ENCODE measurements around the gene WNT3. TPM values are rescaled to one million over a fixed set of nuclear protein-coding genes. Genes with fewer than 3 reads are reported as not detected.
"Not testable (repeated sequence)": the region's sequence is repeated elsewhere in the genome, so short reads cannot be mapped to it uniquely, and the experiment has no call there.

Gene WNT3
- total and polyA plus RNA-seq, 2 experiments from 2014 or later = 6.1 to 7.3 TPM

DNA sequence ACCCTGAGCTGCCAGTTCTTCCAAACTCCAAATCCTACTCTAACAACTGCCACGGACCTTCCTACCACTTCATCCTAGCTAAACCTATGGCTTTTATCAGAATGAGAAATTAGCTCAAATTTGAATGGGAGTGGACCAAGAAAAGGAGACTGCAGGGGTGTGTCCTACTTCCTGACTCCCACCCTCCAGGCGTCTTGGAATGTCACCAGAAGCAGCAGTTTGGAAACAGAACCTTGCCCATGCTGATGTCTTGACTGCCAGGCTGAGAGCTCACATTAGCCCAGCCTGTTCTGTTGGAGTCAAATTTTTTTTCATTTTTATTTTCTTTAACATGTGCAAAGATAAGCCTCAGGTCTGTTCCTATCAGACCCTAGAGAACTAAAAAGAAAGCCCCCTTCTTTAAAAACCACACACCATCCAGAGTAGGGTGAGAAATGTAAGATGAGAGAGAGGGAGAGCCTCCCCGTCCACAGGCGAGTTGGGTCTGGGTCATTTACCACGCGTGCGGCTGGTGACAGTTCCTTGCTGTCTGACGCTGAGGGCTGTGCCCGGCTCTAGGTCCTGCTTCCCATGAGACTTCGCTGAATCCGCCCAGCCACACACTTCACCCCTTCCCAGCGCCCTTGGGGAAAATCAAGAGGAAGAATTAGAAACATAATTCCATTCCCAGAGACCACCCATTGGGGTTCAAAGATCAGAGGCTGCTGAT is 54.3 kb downstream of the WNT3 start:
- Histone ChIP-seq H3K9me3 (ENCODE audit: low read depth) (no peaks in the 10 kb centered on the region), H3K4me1 (ENCODE audit: insufficient read depth) (no peaks in the 10 kb centered on the region), H2AFZ (no peak overlapping the region), H3K4me3 (no peak overlapping the region), H3K79me2 (no peaks in the 10 kb centered on the region), H3K36me3 (replicated peaks; ENCODE audit: insufficient read depth, low read depth) (no peaks in the 10 kb centered on the region), H3K4me2 (no peak overlapping the region), H3K27me3 (no peaks in the 10 kb centered on the region), H3K9me2 (replicated peaks; ENCODE audit: insufficient read depth) (no peaks in the 10 kb centered on the region), H4K20me1 (ENCODE audit: insufficient read depth, poor library complexity, severe bottlenecking) (no peaks in the 10 kb centered on the region), H3K27ac (no peak overlapping the region)
- TF ChIP-seq EZH2phosphoT487 (IDR thresholded peaks at IDR 0.05; ENCODE audit: low read depth, severe bottlenecking, unreplicated experiment) = no peak
- DNase-seq (ENCODE audit: low spot score) = no peak
- WGBS (ENCODE audit: low lambda C conversion rate, missing lambda C conversion rate) = 90% methylated on average over 12 of the region's 12 CpGs

DNA sequence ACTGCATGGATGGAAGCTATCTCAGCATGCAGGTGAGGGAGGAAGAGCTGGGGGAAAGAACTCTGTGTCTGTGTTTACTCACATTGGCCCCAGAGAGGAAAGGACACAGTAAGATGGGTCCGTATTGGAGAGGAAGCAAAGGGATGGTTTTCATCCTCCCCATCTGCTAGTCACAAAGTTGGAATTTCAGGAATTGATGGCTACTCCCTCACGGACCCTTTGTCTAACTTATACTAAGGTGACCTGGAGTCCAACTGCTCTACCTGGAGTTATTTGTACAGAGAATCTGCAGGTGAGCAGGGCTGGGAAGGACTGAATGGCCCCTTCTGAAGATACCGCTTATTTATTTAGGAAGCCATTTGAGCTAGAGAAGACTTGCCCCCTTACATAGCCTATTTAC is 55.1 kb downstream of the WNT3 start:
- Histone ChIP-seq H3K4me2 (no peak overlapping the region), H2AFZ (no peak overlapping the region), H3K79me2 (no peaks in the 10 kb centered on the region), H3K36me3 (replicated peaks; ENCODE audit: insufficient read depth, low read depth) (no peaks in the 10 kb centered on the region), H3K27me3 (no peaks in the 10 kb centered on the region), H4K20me1 (ENCODE audit: insufficient read depth, poor library complexity, severe bottlenecking) (no peaks in the 10 kb centered on the region), H3K4me3 (no peak overlapping the region), H3K27ac (no peak overlapping the region), H3K4me1 (ENCODE audit: insufficient read depth) (no peaks in the 10 kb centered on the region), H3K9me3 (ENCODE audit: low read depth) (no peaks in the 10 kb centered on the region), H3K9me2 (replicated peaks; ENCODE audit: insufficient read depth) (no peaks in the 10 kb centered on the region)
- 74% methylated on average over 3 of the region's 3 CpGs for WGBS (ENCODE audit: low lambda C conversion rate, missing lambda C conversion rate)
- no peak for DNase-seq (ENCODE audit: low spot score)
- TF ChIP-seq, protein P1, sequence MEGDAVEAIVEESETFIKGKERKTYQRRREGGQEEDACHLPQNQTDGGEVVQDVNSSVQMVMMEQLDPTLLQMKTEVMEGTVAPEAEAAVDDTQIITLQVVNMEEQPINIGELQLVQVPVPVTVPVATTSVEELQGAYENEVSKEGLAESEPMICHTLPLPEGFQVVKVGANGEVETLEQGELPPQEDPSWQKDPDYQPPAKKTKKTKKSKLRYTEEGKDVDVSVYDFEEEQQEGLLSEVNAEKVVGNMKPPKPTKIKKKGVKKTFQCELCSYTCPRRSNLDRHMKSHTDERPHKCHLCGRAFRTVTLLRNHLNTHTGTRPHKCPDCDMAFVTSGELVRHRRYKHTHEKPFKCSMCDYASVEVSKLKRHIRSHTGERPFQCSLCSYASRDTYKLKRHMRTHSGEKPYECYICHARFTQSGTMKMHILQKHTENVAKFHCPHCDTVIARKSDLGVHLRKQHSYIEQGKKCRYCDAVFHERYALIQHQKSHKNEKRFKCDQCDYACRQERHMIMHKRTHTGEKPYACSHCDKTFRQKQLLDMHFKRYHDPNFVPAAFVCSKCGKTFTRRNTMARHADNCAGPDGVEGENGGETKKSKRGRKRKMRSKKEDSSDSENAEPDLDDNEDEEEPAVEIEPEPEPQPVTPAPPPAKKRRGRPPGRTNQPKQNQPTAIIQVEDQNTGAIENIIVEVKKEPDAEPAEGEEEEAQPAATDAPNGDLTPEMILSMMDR (IDR thresholded peaks at IDR 0.05; ENCODE audit: poor library complexity) = no peak
- TF ChIP-seq EZH2phosphoT487 (IDR thresholded peaks at IDR 0.05; ENCODE audit: low read depth, severe bottlenecking, unreplicated experiment) (no peak), EZH2 (IDR thresholded peaks at IDR 0.05; ENCODE audit: borderline replicate concordance) (no peak)

DNA sequence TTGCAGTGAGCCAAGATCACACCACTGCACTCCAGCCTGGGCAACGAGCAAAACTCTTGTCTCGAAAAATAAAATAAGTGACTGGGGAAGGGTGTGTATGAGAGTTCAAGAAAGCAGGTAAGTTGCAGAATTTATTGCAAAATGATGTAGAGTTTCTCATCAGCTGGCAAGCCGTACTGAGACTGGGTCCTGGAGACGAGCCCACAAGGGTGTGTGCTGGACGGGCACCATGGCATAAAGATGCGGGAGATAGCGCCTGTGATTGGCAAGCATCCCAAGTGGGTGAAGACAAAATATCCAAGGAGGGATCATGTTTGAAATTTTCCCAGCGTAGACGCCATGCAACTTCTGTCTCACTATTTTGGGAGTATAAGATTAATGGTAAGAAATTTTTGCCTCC is 59.4 kb downstream of the WNT3 start:
- Histone ChIP-seq H3K36me3 (replicated peaks; ENCODE audit: insufficient read depth, low read depth) (no peaks in the 10 kb centered on the region), H2AFZ (no peak overlapping the region), H3K27me3 (no peaks in the 10 kb centered on the region), H3K4me3 (no peak overlapping the region), H4K20me1 (ENCODE audit: insufficient read depth, poor library complexity, severe bottlenecking) (no peaks in the 10 kb centered on the region), H3K9me3 (ENCODE audit: low read depth) (no peaks in the 10 kb centered on the region), H3K27ac (no peak overlapping the region), H3K4me1 (ENCODE audit: insufficient read depth) (no peaks in the 10 kb centered on the region), H3K4me2 (no peak overlapping the region), H3K79me2 (no peaks in the 10 kb centered on the region), H3K9me2 (replicated peaks; ENCODE audit: insufficient read depth) (no peaks in the 10 kb centered on the region)
- TF ChIP-seq EZH2phosphoT487 (IDR thresholded peaks at IDR 0.05; ENCODE audit: low read depth, severe bottlenecking, unreplicated experiment) = no peak
- TF ChIP-seq, protein P1 (IDR thresholded peaks at IDR 0.05; ENCODE audit: poor library complexity) = no peak
- TF ChIP-seq EZH2 (IDR thresholded peaks at IDR 0.05; ENCODE audit: borderline replicate concordance) = no peak
- WGBS (ENCODE audit: low lambda C conversion rate, missing lambda C conversion rate) = 97% methylated on average over 9 of the region's 9 CpGs
- no peak for DNase-seq (ENCODE audit: low spot score)

DNA sequence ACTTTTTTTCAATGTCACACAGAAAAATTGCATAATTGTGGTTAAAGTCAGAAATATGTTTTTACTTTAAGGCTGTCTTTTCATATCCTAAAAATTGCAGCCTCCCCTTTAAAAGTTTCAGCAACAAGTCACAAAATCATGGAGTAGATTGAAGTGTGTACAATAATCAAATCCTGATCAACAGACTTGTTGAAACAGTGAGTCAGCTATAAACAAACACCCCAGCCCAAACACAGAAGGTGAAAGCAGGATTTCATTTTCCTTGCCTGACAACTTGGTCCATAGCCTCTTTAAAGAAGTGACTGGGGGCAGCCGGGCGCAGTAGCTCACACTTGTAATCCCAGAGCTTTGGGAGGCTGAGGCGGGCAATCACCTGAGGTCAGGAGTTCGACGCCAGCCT is 59.9 kb downstream of the WNT3 start:
- WGBS (ENCODE audit: low lambda C conversion rate, missing lambda C conversion rate) = 72% methylated on average over 5 of the region's 5 CpGs
- H3K4me2 ChIP-seq = no peak overlapping the region
- no peak overlapping the region for H3K27ac ChIP-seq
- no peak for DNase-seq (ENCODE audit: low spot score)
- H4K20me1 ChIP-seq (ENCODE audit: insufficient read depth, poor library complexity, severe bottlenecking) = no peaks in the 10 kb centered on the region
- TF ChIP-seq EZH2 (IDR thresholded peaks at IDR 0.05; ENCODE audit: borderline replicate concordance) = no peak
- TF ChIP-seq EZH2phosphoT487 (IDR thresholded peaks at IDR 0.05; ENCODE audit: low read depth, severe bottlenecking, unreplicated experiment) = no peak
- TF ChIP-seq, protein P1 (IDR thresholded peaks at IDR 0.05; ENCODE audit: poor library complexity) = no peak
- no peaks in the 10 kb centered on the region for H3K9me2 ChIP-seq (replicated peaks; ENCODE audit: insufficient read depth)
- no peaks in the 10 kb centered on the region for H3K27me3 ChIP-seq
- no peak overlapping the region for H2AFZ ChIP-seq
- no peaks in the 10 kb centered on the region for H3K4me1 ChIP-seq (ENCODE audit: insufficient read depth)
- H3K36me3 ChIP-seq (replicated peaks; ENCODE audit: insufficient read depth, low read depth) = no peaks in the 10 kb centered on the region
- no peaks in the 10 kb centered on the region for H3K79me2 ChIP-seq
- no peak overlapping the region for H3K4me3 ChIP-seq
- H3K9me3 ChIP-seq (ENCODE audit: low read depth) = no peaks in the 10 kb centered on the region

DNA sequence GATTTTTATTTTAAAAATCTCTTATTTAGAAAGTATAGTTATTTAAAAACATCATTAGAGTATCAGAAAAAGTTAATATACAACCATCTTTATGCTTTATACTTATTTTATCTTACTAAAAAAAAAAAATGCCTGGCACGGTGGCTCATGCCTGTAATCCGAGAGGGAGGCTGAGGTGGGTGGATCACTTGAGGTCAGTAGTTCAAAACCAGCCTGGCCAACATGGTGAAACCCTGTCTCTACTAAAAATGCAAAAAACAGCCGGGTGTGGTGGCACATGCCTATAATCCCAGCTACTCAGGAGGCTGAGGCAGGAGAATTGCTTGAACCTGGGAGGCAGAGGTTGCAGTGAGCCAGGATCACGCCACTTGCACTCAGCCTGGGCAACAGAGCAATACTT is 60.9 kb downstream of the WNT3 start:
- not testable (repeated sequence) for H3K9me2 ChIP-seq (replicated peaks; ENCODE audit: insufficient read depth); DNase-seq (ENCODE audit: low spot score); H3K27ac ChIP-seq; H3K4me2 ChIP-seq; H3K36me3 ChIP-seq (replicated peaks; ENCODE audit: insufficient read depth, low read depth); H2AFZ ChIP-seq; H3K9me3 ChIP-seq (ENCODE audit: low read depth); H3K27me3 ChIP-seq; H3K4me3 ChIP-seq; H3K4me1 ChIP-seq (ENCODE audit: insufficient read depth); H4K20me1 ChIP-seq (ENCODE audit: insufficient read depth, poor library complexity, severe bottlenecking); H3K79me2 ChIP-seq
- WGBS (ENCODE audit: low lambda C conversion rate, missing lambda C conversion rate) = 76% methylated on average over 4 of the region's 4 CpGs

Data from hepatocyte (in vitro differentiated cells).